Measurements from ENCODE around the gene PTPRG.
A peak's percentile ranks its signal among the peaks of the same experiment; 100 is the strongest.

Gene PTPRG

GRCh38 chr3:62197350-62198012, 636.1 kb downstream of the PTPRG start:
- no peak for DNase-seq
- no peak for TF ChIP-seq POLR2A (IDR thresholded peaks at IDR 0.05; ENCODE audit: low read length)
- no peak for TF ChIP-seq GATA1 (IDR thresholded peaks at IDR 0.05; ENCODE audit: low read depth, low read length)

GRCh38 chr3:62199126-62199525, 637.8 kb downstream of the PTPRG start:
- TF ChIP-seq GATA1 (IDR thresholded peaks at IDR 0.05; ENCODE audit: low read depth, low read length): no peak
- no peak for TF ChIP-seq POLR2A (IDR thresholded peaks at IDR 0.05; ENCODE audit: low read length)
- DNase-seq: no peak

GRCh38 chr3:62201438-62202035, 640.2 kb downstream of the PTPRG start:
- TF ChIP-seq POLR2A (IDR thresholded peaks at IDR 0.05; ENCODE audit: low read length): no peak
- no peak for TF ChIP-seq GATA1 (IDR thresholded peaks at IDR 0.05; ENCODE audit: low read depth, low read length)
- DNase-seq: peak in 1 of 2 experiments; percentile 21

GRCh38 chr3:62203152-62203551, 641.8 kb downstream of the PTPRG start:
- no peak for DNase-seq
- no peak for TF ChIP-seq GATA1 (IDR thresholded peaks at IDR 0.05; ENCODE audit: low read depth, low read length)

- TF ChIP-seq POLR2A (IDR thresholded peaks at IDR 0.05; ENCODE audit: low read length): no peak
- TF ChIP-seq GATA1 (IDR thresholded peaks at IDR 0.05; ENCODE audit: low read depth, low read length): no peak
- no peak for DNase-seq
These were observed 642.2 kb downstream of the PTPRG start for GRCh38 chr3:62203561-62203960.

GRCh38 chr3:62207197-62207596, 645.8 kb downstream of the PTPRG start:
- TF ChIP-seq GATA1 (IDR thresholded peaks at IDR 0.05; ENCODE audit: low read depth, low read length): no peak
- TF ChIP-seq POLR2A (IDR thresholded peaks at IDR 0.05; ENCODE audit: low read length): no peak
- no peak for DNase-seq

GRCh38 chr3:62208385-62208784, 647.0 kb downstream of the PTPRG start:
- TF ChIP-seq GATA1 (IDR thresholded peaks at IDR 0.05; ENCODE audit: low read depth, low read length) (no peak), POLR2A (IDR thresholded peaks at IDR 0.05; ENCODE audit: low read length) (no peak)
- no peak for DNase-seq

GRCh38 chr3:62209101-62209500, 647.7 kb downstream of the PTPRG start:
- TF ChIP-seq POLR2A (IDR thresholded peaks at IDR 0.05; ENCODE audit: low read length) (no peak), GATA1 (IDR thresholded peaks at IDR 0.05; ENCODE audit: low read depth, low read length) (no peak)
- no peak for DNase-seq

GRCh38 chr3:62210011-62210410, 648.6 kb downstream of the PTPRG start:
- no peak for TF ChIP-seq POLR2A (IDR thresholded peaks at IDR 0.05; ENCODE audit: low read length)
- TF ChIP-seq GATA1 (IDR thresholded peaks at IDR 0.05; ENCODE audit: low read depth, low read length): no peak
- DNase-seq: no peak

- TF ChIP-seq GATA1 (IDR thresholded peaks at IDR 0.05; ENCODE audit: low read depth, low read length) (no peak), POLR2A (IDR thresholded peaks at IDR 0.05; ENCODE audit: low read length) (no peak)
- DNase-seq: no peak
These were observed 650.5 kb downstream of the PTPRG start for GRCh38 chr3:62211675-62212429.

GRCh38 chr3:62214850-62215249, 653.5 kb downstream of the PTPRG start:
- no peak for TF ChIP-seq GATA1 (IDR thresholded peaks at IDR 0.05; ENCODE audit: low read depth, low read length)
- no peak for TF ChIP-seq POLR2A (IDR thresholded peaks at IDR 0.05; ENCODE audit: low read length)
- no peak for DNase-seq

GRCh38 chr3:62220616-62221015, 659.2 kb downstream of the PTPRG start:
- no peak for DNase-seq
- TF ChIP-seq POLR2A (IDR thresholded peaks at IDR 0.05; ENCODE audit: low read length) (no peak), GATA1 (IDR thresholded peaks at IDR 0.05; ENCODE audit: low read depth, low read length) (no peak)

GRCh38 chr3:62225051-62225450, 663.7 kb downstream of the PTPRG start:
- no peak for DNase-seq
- TF ChIP-seq GATA1 (IDR thresholded peaks at IDR 0.05; ENCODE audit: low read depth, low read length): no peak
- no peak for TF ChIP-seq POLR2A (IDR thresholded peaks at IDR 0.05; ENCODE audit: low read length)

GRCh38 chr3:62226601-62227339, 665.4 kb downstream of the PTPRG start:
- TF ChIP-seq GATA1 (IDR thresholded peaks at IDR 0.05; ENCODE audit: low read depth, low read length) (no peak), POLR2A (IDR thresholded peaks at IDR 0.05; ENCODE audit: low read length) (no peak)
- DNase-seq: no peak
